Measurements from ENCODE around the gene PCDH9. TPM values are rescaled to one million over a fixed set of nuclear protein-coding genes. Genes with fewer than 3 reads are reported as not detected.
A peak's percentile ranks its signal among the peaks of the same experiment; 100 is the strongest.

The PCDH9 gene
- total RNA-seq, 1 experiment from 2014 or later = 5.8 TPM

GRCh38 chr13:67232384-67232783 lies 2.2 kb upstream of the PCDH9 start:
- no peaks in the 10 kb centered on the region for H3K9me3 ChIP-seq (ENCODE audit: low read depth, low read length, poor library complexity, severe bottlenecking)
- no peaks in the 10 kb centered on the region for H3K36me3 ChIP-seq (ENCODE audit: insufficient read depth, low read length, poor library complexity, severe bottlenecking)
- H3K4me1 ChIP-seq (ENCODE audit: insufficient read depth, low read length, poor library complexity, severe bottlenecking) = no peaks in the 10 kb centered on the region
- intact Hi-C loops (cut with micrococcal nuclease; ENCODE audit: unreplicated experiment) = no loop called here
- H3K27me3 ChIP-seq (replicated peaks; ENCODE audit: insufficient read depth, low read depth, low read length, poor library complexity) = peaks cover 4% of the 10 kb centered on the region
- POLR2A ChIA-PET (ENCODE audit: low non-redundant PET) = no interaction called here
- H3K27ac ChIP-seq (ENCODE audit: low read depth, low read length, poor library complexity, severe bottlenecking) = no peak overlapping the region
- CTCF ChIA-PET = interaction anchor here (0.6 kb wide), 1 partner anchor 704 kb away, joined by 8 read pairs; no protein-coding TSS in a partner anchor
- no peak for DNase-seq (ENCODE audit: low spot score)
- BruUV-seq (replicated peaks) = no TSS peak
- H3K4me3 ChIP-seq (ENCODE audit: low read depth, low read length, poor library complexity, severe bottlenecking) = no peak overlapping the region
- TF ChIP-seq EZH2 (IDR thresholded peaks at IDR 0.05; ENCODE audit: borderline replicate concordance, low read depth, low read length, poor library complexity, severe bottlenecking) = no peak
- TF ChIP-seq CTCF (conservative IDR thresholded peaks at IDR 0.05; ENCODE audit: low read depth, low read length) = no peak

- intact Hi-C loops (cut with micrococcal nuclease; ENCODE audit: unreplicated experiment) = no loop called here
- ChIA-PET CTCF (interaction anchor here (0.6 kb wide), 1 partner anchor 705 kb away, joined by 8 read pairs; no protein-coding TSS in a partner anchor), POLR2A (ENCODE audit: low non-redundant PET) (no interaction called here)
- BruUV-seq (replicated peaks) = no TSS peak
- no peaks in the 10 kb centered on the region for H3K36me3 ChIP-seq (ENCODE audit: insufficient read depth, low read length, poor library complexity, severe bottlenecking)
- no peaks in the 10 kb centered on the region for H3K9me3 ChIP-seq (ENCODE audit: low read depth, low read length, poor library complexity, severe bottlenecking)
- DNase-seq (ENCODE audit: low spot score) = no peak
- TF ChIP-seq EZH2 (IDR thresholded peaks at IDR 0.05; ENCODE audit: borderline replicate concordance, low read depth, low read length, poor library complexity, severe bottlenecking) = no peak
- no peak for TF ChIP-seq CTCF (conservative IDR thresholded peaks at IDR 0.05; ENCODE audit: low read depth, low read length)
- H3K27me3 ChIP-seq (replicated peaks; ENCODE audit: insufficient read depth, low read depth, low read length, poor library complexity) = peaks cover 4% of the 10 kb centered on the region
- H3K27ac ChIP-seq (ENCODE audit: low read depth, low read length, poor library complexity, severe bottlenecking) = peak overlapping the region; percentile 53
- H3K4me1 ChIP-seq (ENCODE audit: insufficient read depth, low read length, poor library complexity, severe bottlenecking) = no peaks in the 10 kb centered on the region
- H3K4me3 ChIP-seq (ENCODE audit: low read depth, low read length, poor library complexity, severe bottlenecking) = peak overlapping the region; percentile 70
These were observed 1.3 kb upstream of the PCDH9 start for GRCh38 chr13:67231289-67232000.

GRCh38 chr13:67230404-67231288 lies 510 bp upstream of the PCDH9 start:
- no peaks in the 10 kb centered on the region for H3K4me1 ChIP-seq (ENCODE audit: insufficient read depth, low read length, poor library complexity, severe bottlenecking)
- peak overlapping the region; percentile 53 for H3K27ac ChIP-seq (ENCODE audit: low read depth, low read length, poor library complexity, severe bottlenecking)
- BruUV-seq (replicated peaks) = no TSS peak
- intact Hi-C loops (cut with micrococcal nuclease; ENCODE audit: unreplicated experiment) = no loop called here
- no peaks in the 10 kb centered on the region for H3K36me3 ChIP-seq (ENCODE audit: insufficient read depth, low read length, poor library complexity, severe bottlenecking)
- POLR2A ChIA-PET (ENCODE audit: low non-redundant PET) = no interaction called here
- peak overlapping the region; percentile 70 for H3K4me3 ChIP-seq (ENCODE audit: low read depth, low read length, poor library complexity, severe bottlenecking)
- peak; percentile 98 for DNase-seq (ENCODE audit: low spot score)
- CTCF ChIA-PET = no interaction called here
- TF ChIP-seq EZH2 (IDR thresholded peaks at IDR 0.05; ENCODE audit: borderline replicate concordance, low read depth, low read length, poor library complexity, severe bottlenecking) (no peak), CTCF (conservative IDR thresholded peaks at IDR 0.05; ENCODE audit: low read depth, low read length) (no peak)
- peaks cover 4% of the 10 kb centered on the region for H3K27me3 ChIP-seq (replicated peaks; ENCODE audit: insufficient read depth, low read depth, low read length, poor library complexity)
- H3K9me3 ChIP-seq (ENCODE audit: low read depth, low read length, poor library complexity, severe bottlenecking) = no peaks in the 10 kb centered on the region

Measured in A673 (cell line).